ENCODE measurements around the gene SLC25A51. TPM values are rescaled to one million over a fixed set of nuclear protein-coding genes. Genes with fewer than 3 reads are reported as not detected.
"Not testable (repeated sequence)": the region's sequence is repeated elsewhere in the genome, so short reads cannot be mapped to it uniquely, and the experiment has no call there.

Gene SLC25A51
- total RNA-seq, 1 donor from 2014 or later = 26.0 TPM

DNA sequence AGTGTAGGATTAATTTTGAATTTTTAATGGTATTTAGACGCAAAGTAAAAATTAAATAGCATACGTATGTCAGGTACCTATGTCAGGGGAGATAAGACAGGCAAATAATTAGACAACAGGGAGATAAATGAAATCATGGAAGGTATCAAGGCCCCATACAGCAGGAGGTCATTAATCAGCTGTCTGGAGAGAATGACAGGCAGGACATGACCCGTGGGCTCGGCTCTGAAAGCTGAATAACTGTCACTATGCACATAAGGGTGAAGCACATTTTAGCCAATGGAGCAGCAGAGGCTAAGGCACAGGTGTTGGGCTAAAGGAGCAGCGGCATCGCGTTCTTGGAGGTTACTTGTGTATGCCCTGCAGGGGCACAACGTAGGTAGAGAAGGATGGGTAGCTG, 11.9 kb downstream of the SLC25A51 start:
- Mint-ChIP-seq H3K4me3 (no peak overlapping the region), H3K4me1 (no peaks in the 10 kb centered on the region), H3K9me3 (no peaks in the 10 kb centered on the region), H3K27me3 (ENCODE audit: low read depth) (no peaks in the 10 kb centered on the region), H3K36me3 (peaks cover 43% of the 10 kb centered on the region), H3K27ac (no peak overlapping the region)
- TF ChIP-seq CTCF (IDR thresholded peaks at IDR 0.05; ENCODE audit: unreplicated experiment) = no peak
- DNase-seq (ENCODE audit: low spot score in 2 of 2, unreplicated experiment in 2 of 2) = no peak

- H3K27ac Mint-ChIP-seq; DNase-seq (ENCODE audit: low spot score in 2 of 2, unreplicated experiment in 2 of 2); H3K9me3 Mint-ChIP-seq; H3K27me3 Mint-ChIP-seq (ENCODE audit: low read depth); H3K4me1 Mint-ChIP-seq; H3K4me3 Mint-ChIP-seq: not testable (repeated sequence)
- H3K36me3 Mint-ChIP-seq = peaks cover 41% of the 10 kb centered on the region
Measured at GRCh38 chr9:37891042-37891441, 12.9 kb downstream of the SLC25A51 start.

- Mint-ChIP-seq H3K27ac (no peak overlapping the region), H3K27me3 (ENCODE audit: low read depth) (no peaks in the 10 kb centered on the region), H3K4me1 (no peaks in the 10 kb centered on the region), H3K9me3 (no peaks in the 10 kb centered on the region), H3K4me3 (no peak overlapping the region), H3K36me3 (peaks cover 37% of the 10 kb centered on the region)
- DNase-seq (ENCODE audit: low spot score in 2 of 2, unreplicated experiment in 2 of 2) = no peak
- TF ChIP-seq CTCF (IDR thresholded peaks at IDR 0.05; ENCODE audit: unreplicated experiment) = no peak
Measured at GRCh38 chr9:37889536-37889935, 14.4 kb downstream of the SLC25A51 start.

DNA sequence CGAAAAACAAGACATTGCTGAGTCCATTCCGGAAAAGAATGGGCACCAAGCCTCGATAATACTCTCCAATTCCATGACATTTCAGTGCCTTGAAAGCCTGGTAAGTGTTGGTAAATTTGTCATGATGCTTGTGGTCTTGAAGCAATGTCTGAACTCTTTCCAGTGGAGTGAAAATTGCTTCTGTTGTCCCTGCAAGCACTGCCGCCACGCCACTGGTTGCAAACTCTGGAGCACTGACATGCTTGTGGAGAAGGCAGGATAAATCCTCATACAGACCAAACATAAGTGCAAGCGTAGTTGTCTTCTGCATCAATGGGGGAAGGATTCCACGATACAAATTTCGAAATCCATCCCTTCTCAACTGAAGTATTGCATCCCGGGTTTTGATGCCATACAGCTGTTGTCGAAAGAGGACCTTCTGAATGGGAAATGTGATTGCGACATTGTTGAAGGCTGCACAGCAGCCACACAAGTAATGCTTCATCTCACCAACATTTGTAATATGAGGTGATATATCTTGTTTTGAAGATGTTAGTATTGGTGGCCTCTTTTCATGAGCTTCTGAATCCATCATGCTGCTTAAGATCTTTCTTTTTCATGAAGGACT, 15.8 kb downstream of the SLC25A51 start:
- not testable (repeated sequence) for DNase-seq (ENCODE audit: low spot score in 2 of 2, unreplicated experiment in 2 of 2); H3K27me3 Mint-ChIP-seq (ENCODE audit: low read depth); H3K9me3 Mint-ChIP-seq; H3K4me3 Mint-ChIP-seq; H3K27ac Mint-ChIP-seq; H3K4me1 Mint-ChIP-seq
- peaks cover 29% of the 10 kb centered on the region for H3K36me3 Mint-ChIP-seq

DNA sequence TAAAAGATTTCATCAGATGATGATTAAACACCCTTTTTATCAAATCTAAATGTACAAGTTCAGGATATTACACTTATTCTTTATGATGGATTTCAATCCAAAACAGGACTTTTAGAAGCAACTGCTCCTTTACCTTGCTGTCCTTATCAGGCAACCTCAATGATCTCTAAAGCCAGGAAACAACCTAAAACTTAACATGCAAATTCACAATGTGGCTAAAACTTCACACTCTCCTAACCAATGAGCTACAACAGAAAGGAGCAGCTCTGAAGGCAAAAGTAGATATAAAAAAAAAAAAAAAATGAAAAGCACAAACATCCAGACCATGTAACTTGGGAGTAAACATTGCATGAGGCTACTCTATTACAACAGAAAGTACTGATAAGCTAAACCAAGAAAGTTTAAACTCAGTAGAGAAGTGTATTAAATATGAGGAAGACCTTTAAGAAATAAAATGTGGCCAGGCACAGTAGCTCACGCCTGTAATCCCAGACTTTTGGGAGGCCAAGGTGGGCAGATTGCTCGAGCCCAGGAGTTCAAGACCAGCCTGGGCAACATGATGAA, 22.9 kb downstream of the SLC25A51 start:
- Mint-ChIP-seq H3K9me3 (peaks cover 5% of the 10 kb centered on the region), H3K36me3 (peaks cover 29% of the 10 kb centered on the region), H3K27me3 (ENCODE audit: low read depth) (no peaks in the 10 kb centered on the region), H3K4me1 (no peaks in the 10 kb centered on the region), H3K4me3 (no peak overlapping the region), H3K27ac (no peak overlapping the region)
- no peak for DNase-seq (ENCODE audit: low spot score in 2 of 2, unreplicated experiment in 2 of 2)
- TF ChIP-seq CTCF (IDR thresholded peaks at IDR 0.05; ENCODE audit: unreplicated experiment) = no peak

- no peak overlapping the region for H3K4me3 Mint-ChIP-seq
- no peaks in the 10 kb centered on the region for H3K4me1 Mint-ChIP-seq
- no peak for TF ChIP-seq CTCF (IDR thresholded peaks at IDR 0.05; ENCODE audit: unreplicated experiment)
- no peak for DNase-seq (ENCODE audit: low spot score in 2 of 2, unreplicated experiment in 2 of 2)
- H3K36me3 Mint-ChIP-seq = peaks cover 28% of the 10 kb centered on the region
- H3K9me3 Mint-ChIP-seq = peaks cover 5% of the 10 kb centered on the region
- no peak overlapping the region for H3K27ac Mint-ChIP-seq
- H3K27me3 Mint-ChIP-seq (ENCODE audit: low read depth) = no peaks in the 10 kb centered on the region
Measured at GRCh38 chr9:37876376-37876775, 27.6 kb downstream of the SLC25A51 start.
